ENCODE results near the gene MOCS1. TPM values are rescaled to one million over a fixed set of nuclear protein-coding genes. Genes with fewer than 3 reads are reported as not detected.

MOCS1 gene
- polyA plus RNA-seq, 3 donors = 0.05 to 0.26 (median 0.12) TPM

DNA sequence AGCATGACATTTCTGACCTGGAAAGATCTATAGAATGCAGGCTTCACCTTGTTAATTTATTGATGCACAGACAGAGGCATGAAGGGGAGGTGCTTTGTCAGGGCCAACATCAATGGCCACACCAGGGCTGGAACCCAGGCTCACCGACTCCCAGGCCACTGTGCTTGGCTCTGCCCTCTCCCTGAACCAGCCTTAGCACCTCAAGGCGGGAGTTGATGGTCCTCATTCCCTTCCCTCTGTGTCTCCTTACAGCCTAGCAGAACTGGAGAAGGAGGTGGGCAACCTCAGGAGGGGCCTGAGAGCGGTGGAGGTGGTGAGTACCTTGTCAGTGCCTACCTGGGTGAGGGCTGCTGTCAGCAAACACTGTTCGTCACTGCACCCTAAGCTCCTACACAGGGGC, 35.6 kb downstream of the MOCS1 start:
- Histone ChIP-seq H4K20me1 (ENCODE audit: insufficient read depth, low read length) (no peaks in the 10 kb centered on the region), H3K27me3 (ENCODE audit: control insufficient read depth in 2 of 2, insufficient read depth in 2 of 2, low read length in 2 of 2) (no peaks in the 10 kb centered on the region), H3K4me2 (replicated peaks; ENCODE audit: extremely low read depth, low read length, poor library complexity, severe bottlenecking) (no peak overlapping the region), H3K79me2 (ENCODE audit: insufficient read depth, low read length) (no peaks in the 10 kb centered on the region), H3K4me3 (replicated peaks in 1 of 3; ENCODE audit: low read depth in 2 of 3, low read length in 3 of 3) (no peak overlapping the region), H3K27ac (ENCODE audit: low read depth in 1 of 2, low read length in 2 of 2) (no peak overlapping the region), H3K36me3 (replicated peaks in 1 of 2; ENCODE audit: control insufficient read depth in 1 of 2, insufficient read depth in 2 of 2, low read length in 2 of 2) (no peaks in the 10 kb centered on the region), H3K9me3 (replicated peaks in 1 of 2; ENCODE audit: control insufficient read depth in 1 of 2, insufficient read depth in 1 of 2, low read length in 2 of 2) (no peaks in the 10 kb centered on the region), H3K9ac (ENCODE audit: insufficient read depth, low read length, poor library complexity, severe bottlenecking) (no peak overlapping the region), H2AFZ (ENCODE audit: insufficient read depth, low read depth, low read length, poor library complexity, severe bottlenecking) (no peak overlapping the region), H3K4me1 (ENCODE audit: control insufficient read depth in 1 of 2, insufficient read depth in 2 of 2, low read length in 2 of 2) (no peaks in the 10 kb centered on the region)
- no peak for DNase-seq
- Mint-ChIP-seq H3K4me1 (no peaks in the 10 kb centered on the region), H3K36me3 (no peaks in the 10 kb centered on the region), H3K4me3 (no peak overlapping the region), H3K9me3 (peaks cover 0 to 3% (median 1%) of the 10 kb centered on the region in 7 donors), H3K27ac (no peak overlapping the region), H3K27me3 (ENCODE audit: low read depth in 3 of 3) (peaks cover 4 to 7% (median 4%) of the 10 kb centered on the region in 3 donors)
- WGBS (ENCODE audit: insufficient coverage) = 80% methylated on average over 1 of the region's 4 CpGs
- TF ChIP-seq, protein P1, sequence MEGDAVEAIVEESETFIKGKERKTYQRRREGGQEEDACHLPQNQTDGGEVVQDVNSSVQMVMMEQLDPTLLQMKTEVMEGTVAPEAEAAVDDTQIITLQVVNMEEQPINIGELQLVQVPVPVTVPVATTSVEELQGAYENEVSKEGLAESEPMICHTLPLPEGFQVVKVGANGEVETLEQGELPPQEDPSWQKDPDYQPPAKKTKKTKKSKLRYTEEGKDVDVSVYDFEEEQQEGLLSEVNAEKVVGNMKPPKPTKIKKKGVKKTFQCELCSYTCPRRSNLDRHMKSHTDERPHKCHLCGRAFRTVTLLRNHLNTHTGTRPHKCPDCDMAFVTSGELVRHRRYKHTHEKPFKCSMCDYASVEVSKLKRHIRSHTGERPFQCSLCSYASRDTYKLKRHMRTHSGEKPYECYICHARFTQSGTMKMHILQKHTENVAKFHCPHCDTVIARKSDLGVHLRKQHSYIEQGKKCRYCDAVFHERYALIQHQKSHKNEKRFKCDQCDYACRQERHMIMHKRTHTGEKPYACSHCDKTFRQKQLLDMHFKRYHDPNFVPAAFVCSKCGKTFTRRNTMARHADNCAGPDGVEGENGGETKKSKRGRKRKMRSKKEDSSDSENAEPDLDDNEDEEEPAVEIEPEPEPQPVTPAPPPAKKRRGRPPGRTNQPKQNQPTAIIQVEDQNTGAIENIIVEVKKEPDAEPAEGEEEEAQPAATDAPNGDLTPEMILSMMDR (IDR thresholded peaks at IDR 0.05) = no peak
- intact Hi-C loops (cut with micrococcal nuclease) = no loop called here

DNA sequence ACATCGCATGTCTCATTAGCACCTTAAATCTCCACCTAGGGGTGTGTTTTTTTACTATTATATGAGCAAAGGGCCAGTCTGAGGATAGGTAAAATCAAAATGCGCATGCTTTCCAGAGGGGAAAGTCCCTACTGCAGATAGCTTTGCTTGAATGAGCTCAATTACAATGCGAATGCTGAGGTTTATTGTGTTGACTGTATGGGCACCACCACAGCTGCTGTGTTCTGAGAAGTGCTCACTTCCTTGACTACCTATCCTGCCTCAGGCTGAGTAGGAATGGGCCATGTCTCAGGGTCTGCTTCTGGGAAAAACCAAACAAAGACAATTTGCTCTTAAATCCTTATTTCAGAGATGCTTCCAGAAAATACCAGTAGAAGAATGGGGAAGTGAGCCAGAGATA, 36.6 kb downstream of the MOCS1 start:
- Histone ChIP-seq H3K79me2 (ENCODE audit: insufficient read depth, low read length) (no peaks in the 10 kb centered on the region), H3K4me3 (replicated peaks in 1 of 3; ENCODE audit: low read depth in 2 of 3, low read length in 3 of 3) (no peak overlapping the region), H2AFZ (ENCODE audit: insufficient read depth, low read depth, low read length, poor library complexity, severe bottlenecking) (no peak overlapping the region), H3K36me3 (replicated peaks in 1 of 2; ENCODE audit: control insufficient read depth in 1 of 2, insufficient read depth in 2 of 2, low read length in 2 of 2) (no peaks in the 10 kb centered on the region), H3K27ac (ENCODE audit: low read depth in 1 of 2, low read length in 2 of 2) (no peak overlapping the region), H3K4me1 (ENCODE audit: control insufficient read depth in 1 of 2, insufficient read depth in 2 of 2, low read length in 2 of 2) (no peaks in the 10 kb centered on the region), H3K27me3 (ENCODE audit: control insufficient read depth in 2 of 2, insufficient read depth in 2 of 2, low read length in 2 of 2) (no peaks in the 10 kb centered on the region), H3K4me2 (replicated peaks; ENCODE audit: extremely low read depth, low read length, poor library complexity, severe bottlenecking) (no peak overlapping the region), H3K9me3 (replicated peaks in 1 of 2; ENCODE audit: control insufficient read depth in 1 of 2, insufficient read depth in 1 of 2, low read length in 2 of 2) (no peaks in the 10 kb centered on the region), H3K9ac (ENCODE audit: insufficient read depth, low read length, poor library complexity, severe bottlenecking) (no peak overlapping the region), H4K20me1 (ENCODE audit: insufficient read depth, low read length) (no peaks in the 10 kb centered on the region)
- no peaks in the 10 kb centered on the region for H3K36me3 Mint-ChIP-seq
- H3K27me3 Mint-ChIP-seq (ENCODE audit: low read depth in 3 of 3) = peaks cover 2 to 7% (median 4%) of the 10 kb centered on the region in 3 donors
- DNase-seq = no peak
- H3K27ac Mint-ChIP-seq = no peak overlapping the region
- TF ChIP-seq, protein P1 (IDR thresholded peaks at IDR 0.05) = no peak
- peaks cover 0 to 2% (median 0%) of the 10 kb centered on the region in 7 donors for H3K9me3 Mint-ChIP-seq
- no peak overlapping the region for H3K4me3 Mint-ChIP-seq
- WGBS (ENCODE audit: insufficient coverage) = no CpG with 5 or more reads among the region's 3 CpGs
- H3K4me1 Mint-ChIP-seq = no peaks in the 10 kb centered on the region
- intact Hi-C loops (cut with micrococcal nuclease) = no loop called here
